HG03469 (cell line): Measurements from ENCODE around the gene TBX6.
"Not testable (repeated sequence)": the region's sequence is repeated elsewhere in the genome, so short reads cannot be mapped to it uniquely, and the experiment has no call there.

Experiments used
- ATAC-seq: cut with Tn5 transposase; IDR thresholded peaks from one replicate; pipeline ENCODE4 v1.9.1; 2021; ENCODE audit warnings: mild to moderate bottlenecking, moderate library complexity, moderate number of reproducible peaks; ENCODE audit not compliant: unreplicated experiment

The TBX6 gene

GRCh38 chr16:30066761-30067583, 24.8 kb downstream of the TBX6 start:
- no peak for ATAC-seq

- ATAC-seq, result no peak
Observed at GRCh38 chr16:30065943-30066760, 25.6 kb downstream of the TBX6 start.

GRCh38 chr16:30065102-30065942, 26.4 kb downstream of the TBX6 start, which contains the start of gene ALDOA:
ALDOA (plus strand) TSS chr16:30065760; CDS start chr16:30066898, 1,138 bp downstream.
- ATAC-seq, result peak; percentile 62

GRCh38 chr16:30064729-30065101, 27.0 kb downstream of the TBX6 start:
- ATAC-seq, result no peak

GRCh38 chr16:30063893-30064728, 27.6 kb downstream of the TBX6 start:
- ATAC-seq, result no peak

DNA sequence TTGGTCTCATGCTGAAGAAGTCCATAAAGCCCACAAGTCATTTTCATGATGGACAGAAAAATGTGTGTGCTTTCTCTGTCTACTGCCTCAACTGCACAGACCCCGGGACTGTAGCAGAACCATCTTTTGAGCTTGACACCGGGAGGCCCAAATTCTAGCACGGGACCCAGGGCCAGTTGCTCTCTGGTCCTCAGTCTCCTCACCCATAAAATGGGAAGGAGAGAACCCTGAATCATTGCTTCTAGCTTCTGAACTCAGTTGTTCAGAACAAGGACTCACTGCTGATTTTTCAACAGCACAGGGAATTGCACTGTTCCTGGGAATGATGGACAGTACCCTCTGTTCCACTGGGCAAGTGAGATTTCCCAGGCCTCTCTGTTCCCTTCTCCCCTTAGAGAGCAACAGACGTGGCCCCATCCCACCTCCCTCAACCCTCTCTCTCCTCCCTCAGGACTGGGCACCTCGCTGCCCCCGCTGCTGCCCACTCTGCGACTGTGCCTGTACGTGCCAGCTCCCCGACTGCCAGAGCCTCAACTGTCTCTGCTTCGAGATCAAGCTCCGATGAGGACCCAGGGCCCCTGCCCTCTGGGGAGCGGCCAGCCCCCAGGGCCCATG, 28.3 kb downstream of the TBX6 start:
- ATAC-seq, result no peak

- no peak for ATAC-seq
Observed at GRCh38 chr16:30060836-30061554, 30.7 kb downstream of the TBX6 start.

DNA sequence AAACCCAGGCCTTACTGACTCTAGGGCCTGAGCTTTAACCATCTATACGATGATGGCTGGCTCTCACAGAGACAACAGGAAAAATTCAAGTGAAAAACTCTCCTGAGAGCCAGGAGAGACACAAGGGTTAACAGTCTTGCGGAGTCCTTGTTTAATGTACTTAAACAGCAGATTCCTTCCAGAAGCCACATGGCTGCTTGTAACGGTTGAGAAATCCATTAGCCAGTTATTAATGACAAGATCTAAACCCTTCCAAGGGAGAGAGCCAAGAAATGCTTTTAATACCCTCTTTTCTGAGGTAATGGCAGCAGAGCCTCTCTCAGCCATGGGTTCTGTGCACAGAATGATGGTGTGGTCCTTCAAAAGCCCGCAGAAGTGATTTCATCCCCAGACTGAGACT, 31.4 kb downstream of the TBX6 start:
- no peak for ATAC-seq

DNA sequence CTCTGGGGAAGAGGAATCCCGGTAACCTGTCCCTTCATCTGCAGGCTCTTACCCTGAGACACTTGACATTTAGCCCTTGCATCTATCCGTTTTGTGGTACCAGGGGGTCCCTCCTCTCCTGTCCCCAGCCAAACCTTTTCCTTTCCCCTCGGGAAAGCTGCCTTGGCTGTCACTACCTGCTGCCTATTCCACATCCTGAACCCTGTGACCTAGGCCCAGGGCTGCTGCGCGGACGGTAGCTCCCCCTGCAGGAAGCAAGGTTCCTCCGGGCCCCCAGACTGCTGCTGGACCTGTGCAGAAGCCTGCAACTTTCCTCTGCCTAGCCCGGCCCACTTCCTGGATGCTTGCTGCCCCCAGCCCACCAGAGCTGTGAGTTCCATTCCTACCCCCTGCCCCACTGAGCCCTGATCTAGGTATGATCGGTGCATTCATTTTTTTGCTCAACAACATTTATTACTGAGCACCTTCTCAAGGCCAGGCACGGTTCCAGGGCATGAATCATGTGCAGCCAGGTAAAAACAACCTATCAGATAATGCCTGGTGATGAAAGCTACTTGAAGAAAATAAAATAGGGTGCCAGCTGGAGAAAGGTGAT, 36.7 kb downstream of the TBX6 start:
- no peak for ATAC-seq

GRCh38 chr16:30054451-30054850, 37.3 kb downstream of the TBX6 start:
- ATAC-seq, result no peak

- ATAC-seq, result no peak
Observed at GRCh38 chr16:30053376-30054015, 38.2 kb downstream of the TBX6 start.

- no peak for ATAC-seq
Observed at GRCh38 chr16:30052671-30053372, 38.9 kb downstream of the TBX6 start.

GRCh38 chr16:30051518-30051917, 40.2 kb downstream of the TBX6 start:
- no peak for ATAC-seq

DNA sequence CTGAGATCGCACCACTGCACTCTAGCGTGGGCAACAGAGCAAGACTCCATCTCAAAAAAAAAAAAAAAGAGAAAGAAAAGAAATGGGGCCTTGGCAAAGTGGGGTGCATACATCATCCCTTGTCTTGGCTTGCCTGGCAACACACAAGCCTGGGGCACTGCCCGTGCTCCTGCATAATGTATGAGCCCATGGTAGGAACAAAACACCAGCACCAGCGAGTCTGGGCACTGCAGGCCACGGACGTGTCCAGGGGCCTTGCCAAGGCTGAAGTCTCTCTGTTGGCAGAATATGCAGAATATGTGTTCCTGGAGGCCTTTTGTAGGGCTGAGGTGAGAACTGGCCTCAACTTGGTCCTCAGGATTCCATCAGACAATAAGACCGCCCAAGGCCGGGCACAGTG, 41.9 kb downstream of the TBX6 start:
- no peak for ATAC-seq

DNA sequence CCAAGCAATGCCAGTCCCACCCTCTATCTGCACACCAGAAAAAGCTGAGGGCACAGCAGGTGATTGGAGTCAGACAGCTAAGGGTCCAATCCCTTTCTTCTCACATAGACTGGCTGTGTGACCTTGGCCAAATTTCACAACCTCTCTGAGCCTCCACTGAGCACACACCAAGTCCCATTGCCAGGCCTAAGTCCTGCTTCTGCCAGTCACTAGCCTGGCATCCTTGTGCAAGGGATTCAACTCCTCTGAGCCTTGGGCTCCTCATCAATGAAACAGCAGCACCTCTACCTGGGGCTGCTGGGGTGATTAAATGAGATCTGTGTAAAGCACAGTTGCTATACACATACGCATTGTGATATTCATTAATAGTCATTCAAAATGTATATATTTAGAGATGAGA, 45.1 kb downstream of the TBX6 start:
- ATAC-seq, result no peak

DNA sequence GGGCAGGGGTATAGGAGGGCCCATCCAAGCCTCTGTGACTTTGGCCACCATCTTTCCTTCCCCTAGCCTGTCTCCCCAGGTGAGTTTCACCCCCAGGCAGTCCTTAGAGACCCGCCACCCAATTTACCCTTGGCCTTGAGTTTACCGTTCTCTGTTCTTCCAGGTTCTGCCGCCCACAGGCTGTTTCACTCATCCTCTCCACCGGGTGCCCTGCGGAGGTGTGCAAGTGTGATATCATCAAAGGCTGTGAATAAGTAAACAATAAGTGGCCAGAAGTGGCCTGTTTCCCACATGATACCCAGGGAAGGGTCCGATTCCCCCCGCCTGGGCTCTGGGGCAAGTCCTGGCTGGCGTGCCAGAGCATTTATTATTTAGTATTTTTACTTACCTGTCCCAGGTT, 45.5 kb downstream of the TBX6 start:
- no peak for ATAC-seq

DNA sequence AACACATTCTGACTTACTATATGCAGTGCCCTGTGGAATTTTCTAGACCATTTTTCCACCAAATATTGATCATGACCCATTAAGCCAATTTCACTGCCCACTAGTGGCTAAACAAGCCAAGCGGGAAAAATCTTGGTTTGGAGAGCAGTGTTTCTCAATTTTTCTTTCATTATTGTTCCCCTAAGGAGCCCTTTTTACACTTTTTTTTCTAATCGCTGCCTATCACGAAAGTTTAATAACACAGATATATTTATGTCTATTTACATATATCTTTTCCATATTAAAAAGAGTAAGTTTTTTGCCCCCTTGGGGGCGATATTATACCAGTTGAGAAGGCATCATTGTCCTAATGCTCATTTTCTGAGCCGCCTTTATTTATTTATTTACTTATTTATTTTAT, 49.9 kb downstream of the TBX6 start:
- ATAC-seq, result no peak

- ATAC-seq, result not testable (repeated sequence)
Observed at GRCh38 chr16:30040690-30041089, 51.0 kb downstream of the TBX6 start.
